Measurements from ENCODE around the gene TRIP12.

The TRIP12 gene

GRCh38 chr2:229714736-229715541 is 206.9 kb downstream of the TRIP12 start:
- Histone ChIP-seq H3K4me3 (ENCODE audit: low read depth, low read length) (peak overlapping the region; percentile 45), H3K4me1 (ENCODE audit: control insufficient read depth, insufficient read depth, low read length) (peaks cover 3% of the 10 kb centered on the region; the same call in 1 of the 2 replicates), H3K27ac (ENCODE audit: extremely low read depth, low read depth, low read length) (no peak overlapping the region), H3K9me3 (ENCODE audit: control insufficient read depth, insufficient read depth, low read depth, low read length) (no peaks in the 10 kb centered on the region), H3K36me3 (ENCODE audit: control insufficient read depth in 2 of 2, insufficient read depth in 1 of 2, low read length in 2 of 2) (no peaks in the 10 kb centered on the region)
- TF ChIP-seq GLIS2 (tag by site-specific recombination; IDR thresholded peaks at IDR 0.05) (peak; percentile 53; the same call in 1 of the 2 replicates), ZBTB26 (tag by site-specific recombination; optimal IDR thresholded peaks at IDR 0.05) (peak; percentile 51), ZBTB20 (tag by site-specific recombination; IDR thresholded peaks at IDR 0.05) (peak; percentile 94), SP3 (tag by site-specific recombination; IDR thresholded peaks at IDR 0.05) (peak; percentile 31; the same call in 1 of the 2 replicates), ZNF776 (tag by site-specific recombination; IDR thresholded peaks at IDR 0.05; ENCODE audit: borderline replicate concordance) (no peak), ZNF391 (tag by site-specific recombination; IDR thresholded peaks at IDR 0.05; ENCODE audit: borderline replicate concordance, low read depth) (no peak), ZBTB6 (tag by site-specific recombination; IDR thresholded peaks at IDR 0.05) (no peak), ZNF843 (tag by site-specific recombination; IDR thresholded peaks at IDR 0.05) (no peak), ZNF654 (tag by site-specific recombination; IDR thresholded peaks at IDR 0.05; ENCODE audit: low read depth) (no peak), ZNF335 (tag by site-specific recombination; conservative IDR thresholded peaks at IDR 0.05) (peak; percentile 83), ZBTB8A (tag by site-specific recombination; IDR thresholded peaks at IDR 0.05) (peak; percentile 44; the same call in 1 of the 2 replicates), KLF1 (tag by site-specific recombination; IDR thresholded peaks at IDR 0.05) (peak; percentile 28; the same call in 1 of the 2 replicates), ZBTB11 (tag by site-specific recombination; conservative IDR thresholded peaks at IDR 0.05; ENCODE audit: low read depth) (0 out of 2 replicates have a peak, but pooled peaks have one; percentile 17), ZFP41 (tag by site-specific recombination; IDR thresholded peaks at IDR 0.05; ENCODE audit: borderline replicate concordance) (no peak), KLF9 (tag by site-specific recombination; IDR thresholded peaks at IDR 0.05; ENCODE audit: low read depth) (peak; percentile 24; the same call in 1 of the 2 replicates)
- TF ChIP-seq, protein P1, sequence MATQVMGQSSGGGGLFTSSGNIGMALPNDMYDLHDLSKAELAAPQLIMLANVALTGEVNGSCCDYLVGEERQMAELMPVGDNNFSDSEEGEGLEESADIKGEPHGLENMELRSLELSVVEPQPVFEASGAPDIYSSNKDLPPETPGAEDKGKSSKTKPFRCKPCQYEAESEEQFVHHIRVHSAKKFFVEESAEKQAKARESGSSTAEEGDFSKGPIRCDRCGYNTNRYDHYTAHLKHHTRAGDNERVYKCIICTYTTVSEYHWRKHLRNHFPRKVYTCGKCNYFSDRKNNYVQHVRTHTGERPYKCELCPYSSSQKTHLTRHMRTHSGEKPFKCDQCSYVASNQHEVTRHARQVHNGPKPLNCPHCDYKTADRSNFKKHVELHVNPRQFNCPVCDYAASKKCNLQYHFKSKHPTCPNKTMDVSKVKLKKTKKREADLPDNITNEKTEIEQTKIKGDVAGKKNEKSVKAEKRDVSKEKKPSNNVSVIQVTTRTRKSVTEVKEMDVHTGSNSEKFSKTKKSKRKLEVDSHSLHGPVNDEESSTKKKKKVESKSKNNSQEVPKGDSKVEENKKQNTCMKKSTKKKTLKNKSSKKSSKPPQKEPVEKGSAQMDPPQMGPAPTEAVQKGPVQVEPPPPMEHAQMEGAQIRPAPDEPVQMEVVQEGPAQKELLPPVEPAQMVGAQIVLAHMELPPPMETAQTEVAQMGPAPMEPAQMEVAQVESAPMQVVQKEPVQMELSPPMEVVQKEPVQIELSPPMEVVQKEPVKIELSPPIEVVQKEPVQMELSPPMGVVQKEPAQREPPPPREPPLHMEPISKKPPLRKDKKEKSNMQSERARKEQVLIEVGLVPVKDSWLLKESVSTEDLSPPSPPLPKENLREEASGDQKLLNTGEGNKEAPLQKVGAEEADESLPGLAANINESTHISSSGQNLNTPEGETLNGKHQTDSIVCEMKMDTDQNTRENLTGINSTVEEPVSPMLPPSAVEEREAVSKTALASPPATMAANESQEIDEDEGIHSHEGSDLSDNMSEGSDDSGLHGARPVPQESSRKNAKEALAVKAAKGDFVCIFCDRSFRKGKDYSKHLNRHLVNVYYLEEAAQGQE (tag by site-specific recombination; IDR thresholded peaks at IDR 0.05), result peak; percentile 96
- TF ChIP-seq, protein P2, sequence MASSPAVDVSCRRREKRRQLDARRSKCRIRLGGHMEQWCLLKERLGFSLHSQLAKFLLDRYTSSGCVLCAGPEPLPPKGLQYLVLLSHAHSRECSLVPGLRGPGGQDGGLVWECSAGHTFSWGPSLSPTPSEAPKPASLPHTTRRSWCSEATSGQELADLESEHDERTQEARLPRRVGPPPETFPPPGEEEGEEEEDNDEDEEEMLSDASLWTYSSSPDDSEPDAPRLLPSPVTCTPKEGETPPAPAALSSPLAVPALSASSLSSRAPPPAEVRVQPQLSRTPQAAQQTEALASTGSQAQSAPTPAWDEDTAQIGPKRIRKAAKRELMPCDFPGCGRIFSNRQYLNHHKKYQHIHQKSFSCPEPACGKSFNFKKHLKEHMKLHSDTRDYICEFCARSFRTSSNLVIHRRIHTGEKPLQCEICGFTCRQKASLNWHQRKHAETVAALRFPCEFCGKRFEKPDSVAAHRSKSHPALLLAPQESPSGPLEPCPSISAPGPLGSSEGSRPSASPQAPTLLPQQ (tag by site-specific recombination; IDR thresholded peaks at IDR 0.05), result peak; percentile 42; the same call in 1 of the 2 replicates
- TF ChIP-seq, protein P3, sequence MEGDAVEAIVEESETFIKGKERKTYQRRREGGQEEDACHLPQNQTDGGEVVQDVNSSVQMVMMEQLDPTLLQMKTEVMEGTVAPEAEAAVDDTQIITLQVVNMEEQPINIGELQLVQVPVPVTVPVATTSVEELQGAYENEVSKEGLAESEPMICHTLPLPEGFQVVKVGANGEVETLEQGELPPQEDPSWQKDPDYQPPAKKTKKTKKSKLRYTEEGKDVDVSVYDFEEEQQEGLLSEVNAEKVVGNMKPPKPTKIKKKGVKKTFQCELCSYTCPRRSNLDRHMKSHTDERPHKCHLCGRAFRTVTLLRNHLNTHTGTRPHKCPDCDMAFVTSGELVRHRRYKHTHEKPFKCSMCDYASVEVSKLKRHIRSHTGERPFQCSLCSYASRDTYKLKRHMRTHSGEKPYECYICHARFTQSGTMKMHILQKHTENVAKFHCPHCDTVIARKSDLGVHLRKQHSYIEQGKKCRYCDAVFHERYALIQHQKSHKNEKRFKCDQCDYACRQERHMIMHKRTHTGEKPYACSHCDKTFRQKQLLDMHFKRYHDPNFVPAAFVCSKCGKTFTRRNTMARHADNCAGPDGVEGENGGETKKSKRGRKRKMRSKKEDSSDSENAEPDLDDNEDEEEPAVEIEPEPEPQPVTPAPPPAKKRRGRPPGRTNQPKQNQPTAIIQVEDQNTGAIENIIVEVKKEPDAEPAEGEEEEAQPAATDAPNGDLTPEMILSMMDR (tag by site-specific recombination; IDR thresholded peaks at IDR 0.05), result peak; percentile 16; the same call in 1 of the 2 replicates
- CTCF ChIA-PET, result interaction anchor here (0.5 to 1.6 kb wide), 7 partner anchors 11 to 1820 kb away, joined by 3 to 5 read pairs (median 4); no protein-coding TSS in a partner anchor
- POLR2A ChIA-PET, result interaction anchor here (0.7 kb wide), 1 partner anchor 137 kb away, joined by 3 read pairs; no protein-coding TSS in a partner anchor
